Mesodermal cell (in vitro differentiated cells): ENCODE measurements around the gene PC.

Source experiments
- H3K27ac ChIP-seq: 2 replicates; pipeline ENCODE4 v1.7.0; 2013; ENCODE audit warnings: mild to moderate bottlenecking, low read depth, low read length, moderate library complexity; ENCODE audit not compliant: severe bottlenecking
- H3K36me3 ChIP-seq: 2 replicates; pipeline ENCODE4 v1.7.1; 2013; ENCODE audit warnings: mild to moderate bottlenecking, low read length, moderate library complexity; ENCODE audit not compliant: control insufficient read depth, insufficient read depth
- H3K4me1 ChIP-seq: one replicate; pipeline ENCODE4 v1.7.1; 2013; ENCODE audit warnings: mild to moderate bottlenecking, low read length; ENCODE audit not compliant: insufficient read depth, control insufficient read depth, poor library complexity, severe bottlenecking
- H3K4me3 ChIP-seq: 2 replicates; pipeline ENCODE4 v1.7.0; 2013; ENCODE audit warnings: low read length, control low read depth, mild to moderate bottlenecking; ENCODE audit not compliant: insufficient read depth, poor library complexity, severe bottlenecking; ENCODE audit errors: extremely low read depth
- H3K9me3 ChIP-seq: 2 replicates; pipeline ENCODE4 v1.7.1; 2013; ENCODE audit warnings: mild to moderate bottlenecking, low read length, moderate library complexity; ENCODE audit not compliant: control insufficient read depth
- WGBS, 2 experiments: methylation state at CpG; one replicate each; pipeline ENCODE4 v1.1.5; 2013; ENCODE audit warnings: missing lambda C conversion rate in 2 of 2; ENCODE audit not compliant: insufficient coverage in 2 of 2; 5-methylcytosine and 5-hydroxymethylcytosine counted together

Gene PC

DNA sequence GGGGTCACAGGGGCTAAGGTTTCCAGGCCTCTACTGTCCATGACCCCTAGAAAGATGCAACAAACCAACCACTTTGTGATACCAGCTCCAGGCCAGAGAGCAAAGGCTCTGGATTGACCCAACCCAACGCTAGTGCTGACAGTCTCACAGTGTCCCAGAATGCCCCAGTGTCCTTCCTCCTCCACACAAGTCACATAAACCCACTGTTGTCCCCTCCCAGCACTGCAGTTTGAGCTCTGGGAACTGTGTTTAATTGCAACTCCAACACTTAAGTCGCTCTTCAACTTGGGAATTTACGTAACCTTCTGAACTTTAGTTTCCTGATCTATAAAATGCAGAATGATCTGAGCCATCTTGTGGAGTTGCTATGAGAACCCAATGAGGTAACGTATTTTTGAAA is 47.5 kb downstream of the PC start:
- Histone ChIP-seq H3K4me1 (no peaks in the 10 kb centered on the region), H3K9me3 (no peaks in the 10 kb centered on the region)

DNA sequence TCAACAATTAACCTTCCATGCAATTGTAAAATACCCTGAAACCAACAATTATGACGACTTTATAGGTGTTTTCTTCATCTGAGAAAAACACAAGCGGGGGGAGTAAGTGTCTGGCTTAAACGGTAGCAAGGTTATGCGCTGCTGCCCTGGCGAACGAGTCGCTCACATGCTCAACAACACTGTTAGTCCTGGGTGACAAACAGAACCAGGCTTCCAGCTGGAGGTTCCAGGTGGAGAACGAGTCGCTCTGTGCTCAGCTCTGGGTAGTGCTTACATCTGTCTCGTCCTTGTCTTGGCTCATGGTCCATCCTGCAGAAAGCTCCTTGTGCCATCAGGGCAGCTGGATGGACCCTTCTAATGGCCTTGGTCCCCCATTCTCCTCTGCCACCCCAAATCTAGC is 48.2 kb downstream of the PC start:
- Histone ChIP-seq H3K4me1 (no peaks in the 10 kb centered on the region), H3K27ac (no peak overlapping the region), H3K9me3 (no peaks in the 10 kb centered on the region), H3K4me3 (no peak overlapping the region), H3K36me3 (no peaks in the 10 kb centered on the region)
- WGBS, 2 experiments: 93 to 96% methylated on average over 10 of the region's 10 CpGs

More for the DNA sequence above, 47.5 kb downstream of the PC start:
- WGBS, 2 experiments: 86 to 96% methylated on average over 4 of the region's 4 CpGs
- Histone ChIP-seq H3K4me3 (no peak overlapping the region), H3K36me3 (no peaks in the 10 kb centered on the region), H3K27ac (no peak overlapping the region)

DNA sequence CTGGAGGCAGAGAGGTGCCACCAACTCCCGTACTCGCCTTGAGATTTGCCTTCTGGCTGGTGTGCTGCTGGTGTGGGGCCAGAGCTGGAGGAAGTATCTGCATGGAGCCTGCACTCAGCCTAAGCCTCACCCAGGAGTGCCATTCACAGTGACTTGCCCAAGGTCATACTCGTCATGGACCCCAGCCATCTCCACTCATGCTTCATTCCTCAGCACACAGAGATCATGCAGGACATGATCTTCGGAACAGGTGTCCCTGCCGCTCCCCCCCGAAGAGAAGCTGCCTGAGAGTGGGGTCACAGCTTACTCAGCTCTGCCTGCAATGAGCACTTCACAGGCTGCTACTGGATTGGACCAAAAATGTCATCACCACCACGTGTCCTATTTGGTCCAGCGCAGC is 49.0 kb downstream of the PC start:
- Histone ChIP-seq H3K9me3 (no peaks in the 10 kb centered on the region), H3K27ac (no peak overlapping the region), H3K36me3 (no peaks in the 10 kb centered on the region), H3K4me3 (no peak overlapping the region), H3K4me1 (no peaks in the 10 kb centered on the region)
- WGBS, 2 experiments: 93 to 99% methylated on average over 8 of the region's 8 CpGs

DNA sequence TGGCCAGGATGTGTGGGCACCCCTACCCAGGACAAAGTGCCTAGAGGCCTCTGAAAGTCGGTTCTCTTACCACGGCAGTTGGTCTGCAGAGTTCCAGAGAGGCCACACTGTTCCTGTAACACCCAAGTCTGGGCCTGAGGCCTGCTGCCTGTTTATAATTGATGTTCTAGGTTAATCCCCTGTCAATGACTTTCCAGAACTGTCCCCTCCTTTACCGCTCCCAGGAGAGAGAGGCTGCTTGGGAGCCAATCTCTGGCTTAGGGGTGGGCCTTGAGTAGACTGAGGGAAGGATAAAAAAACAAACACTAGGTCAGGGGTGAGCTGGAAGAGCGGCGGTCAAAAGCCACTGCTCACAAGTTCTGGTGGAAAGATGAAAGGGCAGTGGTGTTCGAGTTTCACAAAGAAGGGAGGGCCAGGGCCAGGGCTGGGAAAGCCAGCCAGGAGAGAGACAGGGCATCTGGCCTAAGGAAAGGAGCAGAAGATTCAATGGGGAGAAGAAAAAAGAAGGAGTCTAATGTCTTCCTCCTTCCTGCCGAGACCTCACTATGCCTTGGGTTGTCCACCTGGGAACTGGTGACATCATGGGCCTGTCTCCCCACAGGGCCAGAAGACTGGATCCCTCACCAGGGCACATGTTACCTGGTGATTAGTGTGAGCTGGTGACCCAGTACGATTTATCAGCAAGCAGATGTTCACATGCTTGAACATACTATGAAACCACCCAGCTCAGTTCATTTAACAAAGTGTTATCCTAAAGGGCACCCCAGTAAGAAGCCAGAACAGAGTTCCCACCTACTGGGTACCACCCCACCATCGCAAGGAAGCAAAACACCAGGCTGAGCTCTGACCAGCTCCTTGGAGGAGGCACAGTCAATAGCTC is 50.2 kb downstream of the PC start:
- H3K9me3 ChIP-seq: no peaks in the 10 kb centered on the region
- 88 to 93% methylated on average over 5 to 6 of the region's 9 CpGs for WGBS, 2 experiments
- H3K4me1 ChIP-seq: no peaks in the 10 kb centered on the region
- H3K27ac ChIP-seq: no peak overlapping the region
- H3K4me3 ChIP-seq: no peak overlapping the region
- H3K36me3 ChIP-seq: no peaks in the 10 kb centered on the region

DNA sequence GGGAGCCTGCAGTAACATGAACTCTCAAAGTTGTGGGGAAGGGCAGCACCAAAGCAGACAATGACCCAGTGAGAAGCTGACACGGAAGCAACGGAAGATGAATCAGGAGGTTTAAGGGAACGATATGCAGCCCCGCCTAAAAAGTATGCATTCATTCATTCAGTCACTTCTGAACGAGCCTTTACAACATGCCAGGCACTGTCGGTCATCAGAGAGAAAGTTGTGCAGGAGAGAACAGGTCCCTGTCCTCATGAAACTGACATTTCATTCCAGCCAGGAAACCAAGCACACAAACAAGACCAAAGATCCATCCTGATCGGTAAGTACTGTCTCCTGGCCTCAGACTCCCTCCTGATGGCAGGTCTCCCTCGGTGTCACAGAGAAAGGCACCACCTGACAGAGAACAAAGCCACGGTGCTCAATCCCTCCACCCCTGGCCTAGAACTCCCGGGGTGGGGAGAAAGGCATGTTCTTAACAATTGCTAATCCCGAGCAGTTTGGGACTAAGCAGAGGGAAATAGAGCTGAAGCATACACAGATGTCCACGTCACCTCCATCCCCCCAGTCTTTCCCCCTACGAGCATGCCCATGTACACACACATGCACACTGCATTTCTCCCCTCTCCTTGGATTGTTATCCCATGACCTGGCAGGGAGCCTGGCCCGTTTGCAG is 52.0 kb downstream of the PC start:
- Histone ChIP-seq H3K4me3 (no peak overlapping the region), H3K4me1 (no peaks in the 10 kb centered on the region), H3K9me3 (no peaks in the 10 kb centered on the region), H3K36me3 (no peaks in the 10 kb centered on the region), H3K27ac (no peak overlapping the region)
- 62 to 70% methylated on average over 10 to 11 of the region's 14 CpGs for WGBS, 2 experiments

DNA sequence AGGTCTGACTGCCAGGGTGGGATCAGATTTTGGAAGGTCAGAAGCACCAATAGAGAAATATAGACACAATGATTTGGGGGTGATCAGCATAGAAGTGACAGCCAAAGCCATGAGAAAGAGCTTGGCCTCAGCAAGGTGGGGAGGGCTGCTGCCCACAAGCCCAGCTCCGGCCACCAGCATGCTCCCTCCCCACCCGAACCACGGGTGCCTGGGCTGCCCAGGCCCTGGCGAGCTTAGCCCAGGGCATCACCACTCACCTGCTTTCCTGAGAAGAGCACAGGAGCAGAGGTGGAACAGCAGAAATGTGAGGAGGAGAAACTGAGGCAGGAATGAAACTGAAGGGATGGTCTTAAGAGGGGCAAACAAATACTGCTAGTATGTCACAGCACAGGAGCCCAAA is 52.6 kb downstream of the PC start:
- H3K9me3 ChIP-seq: no peaks in the 10 kb centered on the region
- H3K36me3 ChIP-seq: no peaks in the 10 kb centered on the region
- H3K4me1 ChIP-seq: no peaks in the 10 kb centered on the region
- H3K4me3 ChIP-seq: no peak overlapping the region
- WGBS, 2 experiments: 100% methylated on average over 1 of the region's 4 CpGs; no CpG with 5 or more reads in 1 of the 2 experiments
- no peak overlapping the region for H3K27ac ChIP-seq

DNA sequence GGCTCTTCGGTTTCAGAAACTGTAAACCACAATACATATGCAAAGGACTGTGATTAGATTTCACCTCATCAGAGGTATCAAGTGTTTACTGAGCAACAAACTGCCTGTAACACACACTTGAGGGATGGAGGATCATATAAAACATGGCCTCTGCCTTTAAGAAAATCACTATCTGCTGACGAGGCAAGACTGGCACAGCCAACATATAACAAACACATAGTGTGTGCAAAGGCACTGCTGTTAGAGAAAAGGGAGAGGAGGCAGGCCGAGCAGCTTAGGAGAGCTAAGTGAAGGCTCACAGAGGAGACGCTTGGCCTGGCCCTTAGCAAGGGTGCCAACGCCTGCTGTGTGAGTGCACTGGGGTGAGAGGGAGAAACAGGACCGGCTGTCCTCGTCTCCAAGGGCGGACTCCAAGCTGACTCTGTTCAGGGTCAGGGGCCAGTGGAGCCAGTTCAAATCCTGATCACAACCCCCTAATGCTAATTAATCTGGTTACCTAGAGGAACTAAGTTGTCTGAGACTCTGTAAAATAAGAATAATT is 53.1 kb downstream of the PC start:
- Histone ChIP-seq H3K27ac (no peak overlapping the region), H3K9me3 (no peaks in the 10 kb centered on the region), H3K4me1 (no peaks in the 10 kb centered on the region), H3K36me3 (no peaks in the 10 kb centered on the region), H3K4me3 (no peak overlapping the region)
- 88 to 91% methylated on average over 3 to 6 of the region's 8 CpGs for WGBS, 2 experiments

DNA sequence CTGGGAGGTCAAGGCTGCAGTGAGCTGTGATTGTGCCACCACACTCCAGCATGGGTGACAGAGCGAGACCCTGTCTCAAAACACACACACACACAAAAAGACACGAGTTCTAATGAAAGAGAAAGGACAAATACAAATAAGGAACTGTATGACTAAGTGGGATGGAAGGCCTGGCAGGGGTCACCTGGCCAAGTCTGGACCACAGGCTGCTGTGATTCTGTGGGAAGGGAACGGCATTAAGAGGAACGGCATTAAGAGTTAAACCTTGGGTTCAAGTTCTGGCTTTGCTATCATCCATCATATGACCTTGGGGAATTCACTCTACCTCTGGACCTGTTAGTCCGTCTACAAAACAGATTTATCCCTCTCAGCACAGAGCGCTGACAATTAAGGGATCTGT is 53.6 kb downstream of the PC start:
- Histone ChIP-seq H3K36me3 (no peaks in the 10 kb centered on the region), H3K9me3 (no peaks in the 10 kb centered on the region), H3K27ac (no peak overlapping the region), H3K4me3 (no peak overlapping the region), H3K4me1 (no peaks in the 10 kb centered on the region)
- WGBS, 2 experiments: 100% methylated on average over 3 of the region's 6 CpGs

DNA sequence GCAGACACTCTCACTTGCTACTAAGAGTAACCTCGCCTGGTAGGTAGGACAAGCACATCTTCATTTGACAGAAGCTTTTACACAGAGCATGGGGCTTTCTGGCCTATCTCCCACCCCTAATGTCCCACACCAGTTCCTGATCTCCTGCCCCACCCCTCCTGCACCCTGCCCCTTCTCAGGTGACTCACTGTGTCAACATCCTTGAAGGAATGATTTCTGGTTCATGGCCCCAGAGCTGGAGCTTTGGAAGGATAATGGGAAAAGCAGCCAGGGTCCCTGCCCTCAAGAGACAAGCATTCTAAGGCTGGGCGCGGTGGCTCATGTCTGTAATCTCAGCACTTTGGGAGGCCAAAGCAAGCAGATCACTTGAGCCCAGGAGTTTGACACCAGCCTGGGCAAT is 54.1 kb downstream of the PC start:
- WGBS, 2 experiments: 90 to 95% methylated on average over 3 of the region's 3 CpGs
- H3K9me3 ChIP-seq: no peaks in the 10 kb centered on the region
- H3K4me1 ChIP-seq: no peaks in the 10 kb centered on the region
- H3K4me3 ChIP-seq: no peak overlapping the region
- H3K27ac ChIP-seq: no peak overlapping the region
- no peaks in the 10 kb centered on the region for H3K36me3 ChIP-seq

DNA sequence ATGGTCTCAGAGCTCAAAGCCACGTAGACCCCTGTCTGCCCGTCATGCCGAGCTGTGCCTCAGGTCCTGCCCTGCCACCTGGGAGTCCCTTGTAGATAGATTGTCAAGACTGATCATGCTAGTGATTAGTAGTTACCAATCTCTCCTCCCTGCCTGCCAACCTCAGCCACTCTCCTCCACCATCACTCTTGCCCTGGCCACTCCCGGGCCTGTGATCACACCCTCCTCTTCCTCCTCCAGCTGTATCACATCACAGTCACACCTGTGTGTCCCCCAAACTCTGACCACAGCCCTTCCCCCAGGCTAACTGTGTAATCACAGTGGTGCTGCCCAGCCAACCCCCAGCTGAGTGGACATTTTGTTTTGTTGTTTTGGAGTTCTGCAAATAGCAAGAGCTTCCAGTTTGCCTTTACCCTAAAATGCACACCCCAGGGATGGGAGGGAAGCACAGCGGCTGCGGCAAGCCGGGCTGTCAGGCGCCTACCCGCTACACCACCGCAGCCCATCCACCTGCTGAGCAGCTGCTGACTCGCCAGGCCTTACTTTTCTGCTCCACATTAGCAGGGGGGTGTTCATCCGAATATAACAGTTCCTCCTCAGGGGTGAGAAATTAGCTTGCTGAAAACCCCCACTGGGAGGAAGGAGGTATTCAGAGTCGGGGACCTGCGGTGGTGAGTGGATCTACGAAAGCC is 55.6 kb downstream of the PC start:
- Histone ChIP-seq H3K27ac (no peak overlapping the region), H3K36me3 (no peaks in the 10 kb centered on the region), H3K4me3 (no peak overlapping the region), H3K4me1 (peaks cover 5% of the 10 kb centered on the region), H3K9me3 (no peaks in the 10 kb centered on the region)
- 82 to 85% methylated on average over 11 to 14 of the region's 15 CpGs for WGBS, 2 experiments
